ENCODE data around the gene SENP5. TPM values are rescaled to one million over a fixed set of nuclear protein-coding genes. Genes with fewer than 3 reads are reported as not detected.
A peak's percentile ranks its signal among the peaks of the same experiment; 100 is the strongest.

Gene SENP5
- total and polyA plus RNA-seq, 2 of the 8 experiments (the other 6 are each of a cell fraction or from before 2014, with no cell fraction given), result 6.7 to 27.3 TPM

DNA sequence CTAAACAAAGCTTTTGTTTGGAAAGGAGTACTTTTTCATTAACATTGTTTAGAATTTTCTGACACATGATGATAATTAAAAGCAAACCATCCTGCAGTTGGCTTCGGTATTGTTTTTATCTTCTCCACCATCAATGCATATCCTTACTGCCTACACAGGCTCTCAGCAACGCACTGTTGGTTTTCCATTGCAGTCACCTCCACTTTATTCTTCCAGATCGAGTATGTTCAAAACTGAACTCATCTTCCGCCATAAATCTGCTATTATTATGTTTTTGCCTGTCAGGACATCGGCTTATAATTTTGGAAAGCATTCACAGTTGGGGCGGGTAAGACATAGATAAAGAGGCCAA is 589 bp upstream of the SENP5 start:
- H3K23me2 ChIP-seq (ENCODE audit: low read depth, low read length), result peaks cover 9% of the 10 kb centered on the region; the same call in 1 of the 2 replicates
- H3K79me2 ChIP-seq (ENCODE audit: control insufficient read depth in 1 of 2, insufficient read depth in 2 of 2, low read length in 2 of 2), result peaks cover 7 to 40% of the 10 kb centered on the region in 2 experiments
- peak overlapping the region; percentile 75 to 99 for H3K4me2 ChIP-seq (ENCODE audit: insufficient read depth in 1 of 2, low read depth in 2 of 2, low read length in 2 of 2)
- H2BK120ac ChIP-seq (replicated peaks; ENCODE audit: low read depth, low read length), result no peak overlapping the region
- no peak overlapping the region for H3K23ac ChIP-seq (ENCODE audit: insufficient read length)
- H3K36me3 ChIP-seq (ENCODE audit: control insufficient read depth in 2 of 4, insufficient read depth in 4 of 4, low read length in 3 of 4), result no peaks in the 10 kb centered on the region; a peak in 1 of 8 replicates
- H2BK15ac ChIP-seq (ENCODE audit: low read length), result no peak overlapping the region
- no peaks in the 10 kb centered on the region for H3K27me3 ChIP-seq (replicated peaks in 1 of 4; ENCODE audit: control insufficient read depth in 3 of 4, extremely low read depth in 1 of 4, insufficient read depth in 3 of 4, low read length in 3 of 4)
- ChIA-PET CTCF (ENCODE audit: partially characterized antibody) (interaction anchor here (0.7 to 1.1 kb wide), 2 partner anchors 75 to 162 kb away, joined by 3 read pairs; partner anchors contain the start of genes MELTF and NCBP2), POLR2A (ENCODE audit: partially characterized antibody) (interaction anchor here (0.6 to 2.9 kb wide), 8 partner anchors 11 to 127 kb away, joined by 3 to 11 read pairs (median 3); partner anchors contain the start of genes NCBP2 and PAK2)
- H3K18ac ChIP-seq (ENCODE audit: extremely low read depth, low read length), result no peak overlapping the region
- H4K5ac ChIP-seq (ENCODE audit: insufficient read length, low read depth, low read length), result peak overlapping the region; percentile 81
- H3K56ac ChIP-seq (replicated peaks; ENCODE audit: insufficient read length, low read depth, low read length), result no peak overlapping the region
- peak overlapping the region; percentile 73; the same call in 1 of the 2 replicates for H2BK5ac ChIP-seq (ENCODE audit: low read depth, low read length)
- H3K4ac ChIP-seq (replicated peaks; ENCODE audit: insufficient read length, low read depth, low read length), result no peak overlapping the region
- H4K20me1 ChIP-seq (replicated peaks in 1 of 2; ENCODE audit: control insufficient read depth in 1 of 2, insufficient read depth in 2 of 2, low read length in 2 of 2), result peaks cover 0 to 11% of the 10 kb centered on the region in 2 experiments
- no peak for DNase-seq (ENCODE audit: low read depth in 1 of 2, low spot score in 2 of 2)
- no peaks in the 10 kb centered on the region for H3K9me3 ChIP-seq (ENCODE audit: insufficient read depth in 2 of 2, low read depth in 1 of 2, low read length in 1 of 2)
- no peak for FAIRE-seq
- no peak overlapping the region for H4K8ac ChIP-seq (ENCODE audit: extremely low read depth, insufficient read depth, low read length)
- H3K27ac ChIP-seq (ENCODE audit: low read depth, low read length), result peak overlapping the region; percentile 89
- H3K79me1 ChIP-seq (ENCODE audit: low read depth, low read length), result peaks cover 3% of the 10 kb centered on the region; the same call in 1 of the 2 replicates
- peaks cover 0 to 4% (median 0%) of the 10 kb centered on the region in 4 experiments; a peak in 4 of 7 replicates for H3K4me1 ChIP-seq (replicated peaks in 1 of 4; ENCODE audit: control insufficient read depth in 3 of 4, insufficient read depth in 4 of 4, low read length in 3 of 4)
- no peak overlapping the region for H2BK20ac ChIP-seq (ENCODE audit: low read length)
- H2BK12ac ChIP-seq (ENCODE audit: low read depth, low read length), result no peak overlapping the region
- peak overlapping the region; percentile 57 to 88 (median 70) for H3K4me3 ChIP-seq (ENCODE audit: extremely low read depth in 1 of 4, insufficient read depth in 2 of 4, low read depth in 3 of 4, low read length in 4 of 4)
- 57% methylated on average over 6 of the region's 6 CpGs; no CpG with 5 or more reads in 1 of the 2 experiments for WGBS, 2 experiments (ENCODE audit: extremely low coverage in 1 of 2, insufficient coverage in 1 of 2, insufficient read length in 1 of 2, insufficient replicate concordance in 2 of 2, low coverage in 1 of 2, low lambda C conversion rate in 2 of 2, missing lambda C conversion rate in 1 of 2)
- H2AK5ac ChIP-seq (ENCODE audit: low read depth, low read length), result no peak overlapping the region
- H3K14ac ChIP-seq (ENCODE audit: insufficient read length), result no peak overlapping the region
- peak overlapping the region; percentile 98 for H2AFZ ChIP-seq (ENCODE audit: low read length)
- no peak overlapping the region for H4K91ac ChIP-seq (replicated peaks; ENCODE audit: insufficient read length, low read length)
- H3K9ac ChIP-seq (replicated peaks in 1 of 4; ENCODE audit: extremely low read depth in 1 of 4, low read depth in 3 of 4, low read length in 3 of 4), result peak overlapping the region; percentile 40 to 90 (median 76); a peak in 6 of 7 replicates
- no peak for TF ChIP-seq KDM4A (IDR thresholded peaks at IDR 0.05; ENCODE audit: low read depth, low read length, severe bottlenecking)
- TF ChIP-seq EZH2 (IDR thresholded peaks at IDR 0.05; ENCODE audit: low read depth, low read length, severe bottlenecking), result no peak
- no peak for TF ChIP-seq ASH2L (IDR thresholded peaks at IDR 0.05; ENCODE audit: low read length)
- TF ChIP-seq TAF1 (IDR thresholded peaks at IDR 0.05; ENCODE audit: low read depth, low read length), result no peak
- no peak for TF ChIP-seq ZNF274 (IDR thresholded peaks at IDR 0.05; ENCODE audit: borderline replicate concordance, extremely low read depth, low read length)
- no peak for TF ChIP-seq RBBP5 (IDR thresholded peaks at IDR 0.05; ENCODE audit: borderline replicate concordance, low read depth, low read length)
- TF ChIP-seq, protein P1, sequence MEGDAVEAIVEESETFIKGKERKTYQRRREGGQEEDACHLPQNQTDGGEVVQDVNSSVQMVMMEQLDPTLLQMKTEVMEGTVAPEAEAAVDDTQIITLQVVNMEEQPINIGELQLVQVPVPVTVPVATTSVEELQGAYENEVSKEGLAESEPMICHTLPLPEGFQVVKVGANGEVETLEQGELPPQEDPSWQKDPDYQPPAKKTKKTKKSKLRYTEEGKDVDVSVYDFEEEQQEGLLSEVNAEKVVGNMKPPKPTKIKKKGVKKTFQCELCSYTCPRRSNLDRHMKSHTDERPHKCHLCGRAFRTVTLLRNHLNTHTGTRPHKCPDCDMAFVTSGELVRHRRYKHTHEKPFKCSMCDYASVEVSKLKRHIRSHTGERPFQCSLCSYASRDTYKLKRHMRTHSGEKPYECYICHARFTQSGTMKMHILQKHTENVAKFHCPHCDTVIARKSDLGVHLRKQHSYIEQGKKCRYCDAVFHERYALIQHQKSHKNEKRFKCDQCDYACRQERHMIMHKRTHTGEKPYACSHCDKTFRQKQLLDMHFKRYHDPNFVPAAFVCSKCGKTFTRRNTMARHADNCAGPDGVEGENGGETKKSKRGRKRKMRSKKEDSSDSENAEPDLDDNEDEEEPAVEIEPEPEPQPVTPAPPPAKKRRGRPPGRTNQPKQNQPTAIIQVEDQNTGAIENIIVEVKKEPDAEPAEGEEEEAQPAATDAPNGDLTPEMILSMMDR (IDR thresholded peaks at IDR 0.05; ENCODE audit: control extremely low read depth in 1 of 3, insufficient read depth in 1 of 3, low read depth in 1 of 3, low read length in 3 of 3), result no peak
- no peak for TF ChIP-seq MAX (IDR thresholded peaks at IDR 0.05)
- no peak for TF ChIP-seq EP300 (IDR thresholded peaks at IDR 0.05; ENCODE audit: borderline replicate concordance in 1 of 2, low read depth in 2 of 2, low read length in 2 of 2)
- no peak for TF ChIP-seq GTF2F1 (IDR thresholded peaks at IDR 0.05; ENCODE audit: borderline replicate concordance, low read depth, low read length)
